ENCODE measurements around the gene RNF152. TPM values are rescaled to one million over a fixed set of nuclear protein-coding genes. Genes with fewer than 3 reads are reported as not detected.

Gene RNF152
- polyA plus RNA-seq, 1 of the 3 experiments (the other 2 are of a cell fraction): 6.6 TPM

DNA sequence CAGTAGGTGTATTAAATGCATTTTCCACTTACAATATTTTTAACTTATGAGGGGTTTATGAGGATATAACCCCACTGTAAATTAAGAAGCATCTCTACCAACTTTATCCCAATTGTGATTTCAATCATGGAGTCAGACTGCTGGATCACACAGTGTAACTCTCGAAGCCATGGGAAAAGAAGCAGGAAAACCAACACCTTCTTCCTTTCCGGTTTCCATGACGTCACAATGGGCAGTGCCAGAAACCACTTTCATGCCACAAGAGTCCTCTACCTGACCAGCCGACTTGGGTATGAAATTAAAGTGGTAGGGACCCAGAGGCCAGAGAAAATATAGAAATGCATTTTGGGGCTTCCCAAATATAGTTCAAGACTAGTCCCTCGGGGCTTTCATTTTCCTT lies 4.2 kb downstream of the RNF152 start (continued):
- TF ChIP-seq FOSL2 (IDR thresholded peaks at IDR 0.05; ENCODE audit: borderline replicate concordance, low read depth) (no peak), FOXJ3 (CRISPR knock-in tag; IDR thresholded peaks at IDR 0.05) (no peak), NRF1 (IDR thresholded peaks at IDR 0.05; ENCODE audit: low read depth, low read length) (no peak), ELF1 (IDR thresholded peaks at IDR 0.05) (no peak)
- TF ChIP-seq, protein P1, sequence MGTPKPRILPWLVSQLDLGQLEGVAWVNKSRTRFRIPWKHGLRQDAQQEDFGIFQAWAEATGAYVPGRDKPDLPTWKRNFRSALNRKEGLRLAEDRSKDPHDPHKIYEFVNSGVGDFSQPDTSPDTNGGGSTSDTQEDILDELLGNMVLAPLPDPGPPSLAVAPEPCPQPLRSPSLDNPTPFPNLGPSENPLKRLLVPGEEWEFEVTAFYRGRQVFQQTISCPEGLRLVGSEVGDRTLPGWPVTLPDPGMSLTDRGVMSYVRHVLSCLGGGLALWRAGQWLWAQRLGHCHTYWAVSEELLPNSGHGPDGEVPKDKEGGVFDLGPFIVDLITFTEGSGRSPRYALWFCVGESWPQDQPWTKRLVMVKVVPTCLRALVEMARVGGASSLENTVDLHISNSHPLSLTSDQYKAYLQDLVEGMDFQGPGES (IDR thresholded peaks at IDR 0.05; ENCODE audit: low read depth, low read length): no peak
- TF ChIP-seq, protein P2, sequence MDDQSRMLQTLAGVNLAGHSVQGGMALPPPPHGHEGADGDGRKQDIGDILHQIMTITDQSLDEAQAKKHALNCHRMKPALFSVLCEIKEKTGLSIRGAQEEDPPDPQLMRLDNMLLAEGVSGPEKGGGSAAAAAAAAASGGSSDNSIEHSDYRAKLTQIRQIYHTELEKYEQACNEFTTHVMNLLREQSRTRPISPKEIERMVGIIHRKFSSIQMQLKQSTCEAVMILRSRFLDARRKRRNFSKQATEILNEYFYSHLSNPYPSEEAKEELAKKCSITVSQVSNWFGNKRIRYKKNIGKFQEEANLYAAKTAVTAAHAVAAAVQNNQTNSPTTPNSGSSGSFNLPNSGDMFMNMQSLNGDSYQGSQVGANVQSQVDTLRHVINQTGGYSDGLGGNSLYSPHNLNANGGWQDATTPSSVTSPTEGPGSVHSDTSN (IDR thresholded peaks at IDR 0.05): no peak
- TF ChIP-seq, protein P3, sequence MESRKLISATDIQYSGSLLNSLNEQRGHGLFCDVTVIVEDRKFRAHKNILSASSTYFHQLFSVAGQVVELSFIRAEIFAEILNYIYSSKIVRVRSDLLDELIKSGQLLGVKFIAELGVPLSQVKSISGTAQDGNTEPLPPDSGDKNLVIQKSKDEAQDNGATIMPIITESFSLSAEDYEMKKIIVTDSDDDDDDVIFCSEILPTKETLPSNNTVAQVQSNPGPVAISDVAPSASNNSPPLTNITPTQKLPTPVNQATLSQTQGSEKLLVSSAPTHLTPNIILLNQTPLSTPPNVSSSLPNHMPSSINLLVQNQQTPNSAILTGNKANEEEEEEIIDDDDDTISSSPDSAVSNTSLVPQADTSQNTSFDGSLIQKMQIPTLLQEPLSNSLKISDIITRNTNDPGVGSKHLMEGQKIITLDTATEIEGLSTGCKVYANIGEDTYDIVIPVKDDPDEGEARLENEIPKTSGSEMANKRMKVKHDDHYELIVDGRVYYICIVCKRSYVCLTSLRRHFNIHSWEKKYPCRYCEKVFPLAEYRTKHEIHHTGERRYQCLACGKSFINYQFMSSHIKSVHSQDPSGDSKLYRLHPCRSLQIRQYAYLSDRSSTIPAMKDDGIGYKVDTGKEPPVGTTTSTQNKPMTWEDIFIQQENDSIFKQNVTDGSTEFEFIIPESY (IDR thresholded peaks at IDR 0.05; ENCODE audit: borderline replicate concordance, low read depth): no peak

DNA sequence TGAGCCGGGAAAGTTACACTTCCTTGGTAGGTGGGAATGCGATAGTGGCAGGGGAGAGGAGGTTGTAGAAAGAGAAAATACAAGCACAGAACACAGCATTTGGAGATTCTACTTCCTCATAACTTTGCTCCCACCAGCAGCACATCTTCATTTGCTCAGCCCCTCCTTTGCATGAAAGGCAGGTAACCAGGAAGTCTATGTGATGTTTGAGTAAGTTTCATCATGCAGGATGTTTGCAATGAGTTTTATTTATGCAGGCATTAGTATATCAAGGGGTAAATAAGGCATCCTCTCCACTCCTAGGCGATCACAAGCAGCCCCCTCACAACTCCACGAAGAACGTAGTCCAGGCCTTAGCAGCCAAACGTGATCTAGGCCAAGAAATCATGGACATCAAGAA lies 5.0 kb downstream of the RNF152 start:
- Histone ChIP-seq H3K79me2 (ENCODE audit: insufficient read depth) (peaks cover 100% of the 10 kb centered on the region), H3K4me2 (no peak overlapping the region), H3K9ac (no peak overlapping the region), H3F3A (replicated peaks; ENCODE audit: insufficient read depth) (peaks cover 22% of the 10 kb centered on the region), H3K27ac (ENCODE audit: low read depth in 2 of 2, low read length in 1 of 2) (no peak overlapping the region), H2AFZ (ENCODE audit: low read depth) (no peak overlapping the region), H3K4me1 (ENCODE audit: control insufficient read depth in 1 of 2, insufficient read depth in 2 of 2, low read depth in 1 of 2, low read length in 1 of 2) (peaks cover 7 to 12% of the 10 kb centered on the region in 2 experiments), H4K20me1 (ENCODE audit: insufficient read depth) (peaks cover 56% of the 10 kb centered on the region), H3K4me3 (ENCODE audit: low read depth in 2 of 2, low read length in 1 of 2) (no peak overlapping the region), H3K9me3 (no peaks in the 10 kb centered on the region), H3K9me2 (no peaks in the 10 kb centered on the region), H3K36me3 (replicated peaks in 1 of 2; ENCODE audit: control insufficient read depth in 1 of 2, insufficient read depth in 2 of 2, low read length in 1 of 2) (peaks cover 43 to 55% of the 10 kb centered on the region in 2 experiments), H3K27me3 (ENCODE audit: insufficient read depth) (no peaks in the 10 kb centered on the region)
- TF ChIP-seq RFX5 (IDR thresholded peaks at IDR 0.05; ENCODE audit: low read length) (no peak), GABPA (IDR thresholded peaks at IDR 0.05; ENCODE audit: low read depth) (no peak), ELF1 (IDR thresholded peaks at IDR 0.05) (no peak), EP300 (IDR thresholded peaks at IDR 0.05; ENCODE audit: borderline replicate concordance in 1 of 2, low read depth in 1 of 2, low read length in 1 of 2) (no peak), TCF12 (IDR thresholded peaks at IDR 0.05) (no peak)
- TF ChIP-seq, protein P4, sequence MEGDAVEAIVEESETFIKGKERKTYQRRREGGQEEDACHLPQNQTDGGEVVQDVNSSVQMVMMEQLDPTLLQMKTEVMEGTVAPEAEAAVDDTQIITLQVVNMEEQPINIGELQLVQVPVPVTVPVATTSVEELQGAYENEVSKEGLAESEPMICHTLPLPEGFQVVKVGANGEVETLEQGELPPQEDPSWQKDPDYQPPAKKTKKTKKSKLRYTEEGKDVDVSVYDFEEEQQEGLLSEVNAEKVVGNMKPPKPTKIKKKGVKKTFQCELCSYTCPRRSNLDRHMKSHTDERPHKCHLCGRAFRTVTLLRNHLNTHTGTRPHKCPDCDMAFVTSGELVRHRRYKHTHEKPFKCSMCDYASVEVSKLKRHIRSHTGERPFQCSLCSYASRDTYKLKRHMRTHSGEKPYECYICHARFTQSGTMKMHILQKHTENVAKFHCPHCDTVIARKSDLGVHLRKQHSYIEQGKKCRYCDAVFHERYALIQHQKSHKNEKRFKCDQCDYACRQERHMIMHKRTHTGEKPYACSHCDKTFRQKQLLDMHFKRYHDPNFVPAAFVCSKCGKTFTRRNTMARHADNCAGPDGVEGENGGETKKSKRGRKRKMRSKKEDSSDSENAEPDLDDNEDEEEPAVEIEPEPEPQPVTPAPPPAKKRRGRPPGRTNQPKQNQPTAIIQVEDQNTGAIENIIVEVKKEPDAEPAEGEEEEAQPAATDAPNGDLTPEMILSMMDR (IDR thresholded peaks at IDR 0.05): no peak
- TF ChIP-seq, protein P1 (IDR thresholded peaks at IDR 0.05; ENCODE audit: low read depth, low read length): no peak
- DNase-seq: no peak
- POLR2A ChIA-PET: no interaction called here
- CTCF ChIA-PET: interaction anchor here (1.0 kb wide), 1 partner anchor 33 kb away, joined by 3 read pairs; no protein-coding TSS in a partner anchor
- WGBS (ENCODE audit: low lambda C conversion rate): 83% methylated on average over 6 of the region's 6 CpGs
